DMS 273 (cell line): ENCODE measurements around the gene NATD1.
A peak's percentile ranks its signal among the peaks of the same experiment; 100 is the strongest.
"Not testable (repeated sequence)": the region's sequence is repeated elsewhere in the genome, so short reads cannot be mapped to it uniquely, and the experiment has no call there.

Source experiments
- DNase-seq: peaks from one replicate; lab custom pipeline; 2025; ENCODE audit not compliant: unreplicated experiment; lab: John Stamatoyannopoulos, UW

The NATD1 gene

DNA sequence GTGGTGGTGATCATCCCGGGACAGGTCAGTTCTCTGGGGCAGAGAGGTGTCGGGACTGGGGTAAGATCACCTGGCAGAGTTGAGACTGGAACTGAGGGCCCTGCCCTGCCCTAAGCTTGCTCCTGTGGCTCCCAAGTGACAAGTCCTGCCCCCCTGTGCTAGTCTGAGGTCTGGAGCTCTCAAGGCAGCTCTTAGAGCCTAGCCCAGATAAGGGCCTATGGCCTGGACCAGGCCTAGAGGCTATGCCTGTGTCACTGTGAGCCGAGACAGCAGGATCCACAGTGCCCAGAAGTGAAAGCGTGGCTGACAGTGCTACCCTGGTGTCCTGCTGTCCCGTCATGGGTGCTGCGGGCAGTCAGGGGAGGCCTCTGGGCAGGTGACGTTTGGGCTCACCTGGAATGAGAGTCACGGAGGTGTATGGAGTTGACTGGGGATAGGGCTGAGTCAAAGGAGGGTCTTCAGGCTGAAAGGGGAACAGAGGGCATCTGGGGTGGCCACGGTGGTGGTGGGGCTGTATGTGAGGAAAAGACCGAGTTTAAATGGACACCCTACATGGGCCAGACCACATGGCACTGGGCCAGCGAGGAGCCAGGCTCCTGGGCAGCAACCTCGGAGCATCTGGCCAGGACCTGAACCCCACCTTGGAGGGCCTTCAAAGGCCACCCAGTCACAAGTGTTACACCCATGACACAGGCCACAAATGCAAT, 5.5 kb downstream of the NATD1 start:
- DNase-seq, result no peak

DNA sequence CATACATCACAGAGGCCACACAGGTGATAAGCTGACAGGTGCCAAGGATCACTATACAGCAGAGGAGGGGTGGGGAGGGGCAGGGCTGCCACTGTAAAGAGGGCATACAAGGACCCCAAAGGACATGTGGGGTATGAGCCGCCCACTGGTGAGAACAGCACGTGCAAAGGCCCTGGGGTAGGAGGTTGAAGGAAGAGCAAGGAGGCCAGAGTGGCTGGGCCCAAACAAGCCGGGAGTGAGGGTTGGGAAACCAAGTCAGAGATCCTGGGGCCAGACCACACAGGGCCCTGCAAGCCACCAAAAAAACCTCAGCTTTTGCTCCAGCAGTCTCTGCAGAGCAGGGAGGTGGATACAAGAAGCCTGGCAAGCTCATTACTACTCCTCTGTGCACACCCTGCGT, 6.5 kb downstream of the NATD1 start:
- no peak for DNase-seq

DNA sequence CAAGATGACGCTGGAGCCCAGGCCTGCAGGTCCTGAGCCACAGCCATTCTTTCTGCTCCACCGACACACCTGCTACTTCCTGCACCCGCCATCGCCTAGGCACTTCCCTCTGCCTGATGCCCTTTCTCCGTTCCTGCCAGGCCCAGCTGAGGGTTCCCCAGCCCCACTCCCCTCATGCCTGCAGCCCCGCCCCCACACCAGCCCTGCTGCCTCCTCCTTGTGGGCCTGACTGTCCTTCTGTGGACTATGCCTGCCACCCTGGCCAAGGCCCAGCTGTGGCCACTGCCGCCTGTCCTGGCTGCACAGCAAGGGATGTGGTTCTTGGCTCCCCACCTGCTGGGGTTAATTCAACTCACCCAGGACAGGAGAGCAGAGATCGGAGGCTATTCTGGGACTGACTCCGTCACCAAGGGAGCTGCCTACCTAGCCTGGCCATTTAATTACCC, 7.5 kb downstream of the NATD1 start:
- no peak for DNase-seq

DNA sequence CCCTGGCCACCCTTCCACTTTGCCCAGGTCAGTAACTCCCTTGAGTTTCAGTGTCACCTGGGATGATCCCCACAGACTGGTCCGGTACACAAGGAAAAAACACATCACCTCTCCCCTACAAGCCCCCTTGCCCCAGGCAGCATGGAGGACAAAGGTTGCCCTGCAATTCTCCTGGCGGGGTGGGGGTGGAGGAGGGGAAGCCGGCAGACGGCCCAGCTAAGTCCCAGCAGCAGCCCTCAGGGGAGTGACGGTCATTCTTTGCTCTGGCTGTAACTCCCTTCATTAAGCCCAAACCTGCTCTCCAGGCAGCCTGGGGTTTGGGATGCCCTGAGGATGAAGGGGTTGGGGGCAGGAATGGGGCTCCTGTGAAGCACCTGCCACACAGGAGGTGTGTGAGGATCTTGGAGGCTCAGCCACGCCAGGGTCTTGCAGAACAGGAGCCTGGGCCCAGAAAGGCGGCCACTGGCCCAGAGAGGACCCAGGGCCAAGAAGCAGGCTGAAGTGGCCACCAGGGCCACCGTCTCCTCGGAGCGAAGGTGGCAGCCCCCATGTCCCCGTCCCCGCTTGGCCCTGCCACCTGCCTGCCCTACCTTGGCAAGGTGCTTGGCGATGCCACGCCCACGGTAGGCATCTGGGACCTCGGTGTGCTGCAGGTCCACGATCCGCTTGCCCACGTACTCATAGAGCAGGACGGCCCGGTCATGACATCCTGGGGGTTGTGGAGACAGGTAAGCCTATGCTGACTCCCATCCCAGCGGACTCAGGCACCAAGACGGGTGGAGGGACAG, 9.5 kb downstream of the NATD1 start:
- DNase-seq, result no peak

DNA sequence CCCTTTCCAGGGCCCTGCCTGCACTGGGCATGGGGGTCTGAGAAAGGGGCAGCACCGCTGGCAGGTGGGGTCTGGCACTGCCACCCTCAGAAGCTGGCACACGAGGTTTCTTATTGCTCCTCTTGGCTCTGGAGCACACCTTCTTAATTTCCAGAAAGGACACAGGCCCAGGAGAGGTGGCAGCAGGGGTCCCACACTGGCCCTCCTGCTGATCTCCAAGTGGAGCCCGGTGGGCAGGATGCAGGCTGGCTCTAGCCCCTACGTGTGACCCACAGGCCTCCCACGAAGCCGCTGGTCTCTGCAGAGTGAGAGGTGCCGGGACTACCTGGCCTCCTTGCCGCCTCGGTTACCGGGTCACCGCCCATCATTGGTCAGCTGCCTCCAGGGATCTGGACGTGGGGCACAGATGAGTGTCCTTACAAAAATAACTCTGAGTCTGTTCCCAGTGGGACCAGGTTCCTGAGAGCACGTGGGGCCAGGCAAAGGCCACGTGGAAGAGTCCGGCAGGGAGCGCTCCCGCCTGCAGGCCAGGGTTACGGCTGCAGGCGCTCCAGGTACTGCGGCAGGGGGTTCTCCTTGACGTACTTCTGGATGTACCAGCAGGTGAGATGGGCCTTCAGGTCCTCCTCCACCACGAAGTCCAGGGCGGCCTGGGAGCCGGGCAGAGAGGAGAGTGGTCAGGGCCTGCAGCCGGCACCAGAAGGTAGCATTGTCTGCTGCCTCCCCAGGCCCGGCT, 10.3 kb downstream of the NATD1 start:
- no peak for DNase-seq

DNA sequence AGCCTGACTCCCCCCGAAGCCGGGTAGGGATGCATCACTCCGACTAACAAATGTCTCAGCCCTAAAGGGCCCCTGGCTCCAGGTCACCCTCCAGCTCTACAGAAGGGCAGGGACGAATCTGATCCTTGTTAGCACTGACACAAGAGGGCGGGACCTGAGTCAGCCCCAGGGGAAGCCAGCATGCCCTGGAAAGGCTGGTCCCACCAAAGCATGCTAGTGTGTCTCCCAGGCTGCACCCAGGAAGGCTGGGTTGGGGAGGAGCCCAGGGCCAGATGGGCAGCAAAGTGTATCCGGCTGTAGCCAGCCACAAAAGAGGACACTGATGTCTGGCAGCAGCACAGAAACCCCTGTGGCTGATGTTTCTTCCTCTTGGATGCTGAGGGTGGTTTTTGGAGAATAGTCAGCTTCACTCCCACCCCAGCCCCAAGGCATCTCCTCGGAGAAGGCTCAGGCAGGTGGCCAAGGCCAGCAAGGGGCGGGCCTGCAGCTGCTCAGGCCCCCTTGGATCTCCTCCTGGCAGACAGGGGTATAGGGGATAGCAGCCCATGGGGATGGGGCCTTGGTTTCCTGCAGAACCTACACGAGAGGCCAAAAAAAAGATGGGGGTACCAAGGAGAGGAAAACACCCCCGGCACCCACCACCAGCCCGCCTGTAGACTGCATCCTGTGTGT, 11.0 kb downstream of the NATD1 start:
- no peak for DNase-seq

DNA sequence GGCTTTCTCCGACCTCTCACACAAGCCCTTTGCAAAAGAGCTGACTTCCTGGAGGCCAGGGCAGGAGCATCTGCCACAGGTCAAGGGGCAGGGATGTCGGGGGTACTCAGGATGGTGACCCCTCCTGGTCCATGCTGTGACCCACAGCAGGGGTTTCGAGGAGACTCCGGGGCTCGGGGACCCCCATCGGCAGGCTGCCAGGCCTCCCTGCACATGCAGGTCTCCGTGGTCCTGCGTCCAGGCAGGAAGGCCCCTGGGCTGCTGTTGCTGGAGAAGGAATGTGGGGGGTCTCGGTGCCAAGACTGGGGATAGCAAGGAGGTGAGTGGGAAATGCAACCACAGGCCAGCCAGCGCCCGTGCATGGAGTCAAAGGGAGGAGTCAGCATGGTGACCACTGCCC, 11.6 kb downstream of the NATD1 start:
- DNase-seq, result no peak

DNA sequence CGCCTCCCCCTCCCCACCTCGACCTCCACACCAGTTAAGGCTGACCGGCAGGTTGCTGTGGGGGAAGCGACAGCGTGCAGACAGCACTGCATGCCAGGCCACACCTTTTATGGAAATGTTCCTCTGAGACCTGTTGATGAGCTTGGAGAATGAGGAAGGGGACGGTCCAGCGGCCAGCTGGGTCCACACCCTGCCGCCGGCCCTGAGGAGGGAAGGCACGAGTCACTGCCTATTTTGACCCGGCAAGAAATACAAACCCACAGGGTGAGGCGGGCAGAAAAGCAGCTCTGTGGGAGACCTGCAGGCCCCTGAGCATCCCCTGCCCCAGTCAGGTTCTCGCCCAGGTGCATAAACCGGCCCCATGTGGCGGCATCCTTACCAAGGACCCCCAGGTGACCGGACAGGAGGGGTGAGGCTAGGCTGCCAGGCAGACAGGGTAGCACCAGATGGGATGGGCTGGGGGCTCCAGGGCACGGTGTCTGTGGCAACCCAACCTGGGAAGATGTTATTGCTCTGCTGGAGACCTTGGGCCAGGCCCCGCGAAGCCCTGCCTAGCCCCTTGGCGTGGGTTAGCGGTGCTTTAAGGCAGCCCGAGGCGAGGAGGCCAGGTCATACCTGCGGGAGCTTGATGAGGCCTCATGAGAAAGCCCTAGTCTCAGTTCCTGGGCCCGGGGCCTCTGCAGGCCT, 12.7 kb downstream of the NATD1 start:
- DNase-seq, result no peak

DNA sequence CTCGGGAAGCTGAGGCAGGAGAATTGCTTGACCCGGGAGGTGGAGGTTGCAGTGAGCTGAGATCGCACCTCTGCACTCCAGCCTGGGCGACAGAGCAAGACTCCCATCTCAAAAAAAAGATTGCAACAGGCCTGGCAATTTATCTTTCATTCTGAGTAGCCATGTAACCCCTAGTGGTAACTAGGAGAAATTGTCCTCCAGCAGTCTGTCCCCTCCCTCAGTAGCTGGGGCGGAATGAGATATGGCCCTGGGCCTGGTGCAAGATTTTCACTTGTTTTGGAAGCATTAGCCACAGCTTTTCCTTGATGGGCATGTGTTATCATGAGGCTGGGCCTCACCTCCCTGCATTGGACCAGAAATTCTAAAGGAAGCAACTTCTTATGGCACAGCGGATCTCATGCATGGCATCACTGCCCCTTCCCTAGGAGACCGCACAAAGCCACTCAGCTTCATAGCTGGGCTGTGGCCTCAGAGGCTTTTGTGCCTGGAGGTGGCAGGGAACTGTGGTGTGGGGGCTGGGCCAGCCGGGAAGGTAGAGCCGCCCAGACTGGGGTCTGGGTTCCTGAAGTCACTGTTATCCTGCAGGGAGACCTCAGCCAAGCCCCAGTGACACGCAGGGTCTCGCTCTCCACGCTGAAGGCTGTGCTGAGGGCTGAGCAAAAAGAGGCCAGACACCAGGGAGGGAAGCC, 13.4 kb downstream of the NATD1 start:
- DNase-seq, result peak; percentile 36

DNA sequence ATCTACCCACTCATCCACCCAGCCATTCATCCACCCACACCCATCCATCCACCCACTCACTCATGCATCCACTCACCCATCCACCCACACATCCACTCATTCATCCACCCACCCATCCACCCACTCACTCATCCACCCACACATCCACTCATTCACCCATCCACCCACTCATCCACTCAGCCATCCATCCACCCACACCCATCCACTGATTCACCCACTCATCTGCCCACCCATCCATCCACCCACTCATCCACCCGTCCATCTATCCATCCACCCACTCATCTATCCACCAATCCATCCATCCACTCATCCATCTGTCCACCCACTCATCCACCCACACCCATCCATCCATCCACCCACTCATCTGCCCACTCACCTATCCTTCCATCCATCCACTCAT, 17.3 kb downstream of the NATD1 start:
- DNase-seq, result no peak

DNA sequence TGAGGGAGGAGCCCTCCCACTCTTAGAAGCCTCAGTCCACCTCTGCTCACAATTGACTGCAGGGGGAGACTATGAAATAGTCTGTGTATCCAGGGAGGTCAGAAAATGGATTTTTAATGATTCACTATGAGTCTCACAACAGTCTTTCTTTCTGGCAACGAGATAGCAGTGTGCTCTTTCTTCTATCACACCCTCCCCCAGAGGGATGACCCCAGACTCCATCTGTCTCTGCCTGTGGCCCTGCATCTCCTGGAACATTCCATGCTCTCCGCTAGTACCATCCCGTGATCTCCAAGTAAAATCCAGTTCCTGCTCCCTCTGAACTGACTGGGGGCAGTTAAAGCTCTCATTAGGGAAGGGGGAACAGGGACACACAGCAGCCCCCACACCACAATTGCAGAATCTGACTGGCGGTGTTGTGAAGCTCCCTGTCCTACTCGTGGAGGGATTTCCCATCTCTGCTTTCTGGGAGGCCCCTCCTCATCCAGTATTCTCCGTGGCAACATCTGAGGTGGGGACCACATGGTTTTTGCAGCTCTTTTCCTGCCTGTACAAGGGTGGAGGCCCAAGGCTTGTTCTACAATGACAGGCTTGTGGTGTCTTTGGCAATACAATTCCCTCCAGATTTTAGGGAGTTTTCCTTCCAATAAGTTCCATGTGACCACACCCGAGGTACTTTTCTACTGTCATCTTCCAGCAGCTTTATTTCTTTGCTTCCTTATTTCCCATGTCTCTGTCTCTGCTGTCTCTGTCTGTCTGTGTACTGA, 19.4 kb downstream of the NATD1 start:
- DNase-seq, result no peak

DNA sequence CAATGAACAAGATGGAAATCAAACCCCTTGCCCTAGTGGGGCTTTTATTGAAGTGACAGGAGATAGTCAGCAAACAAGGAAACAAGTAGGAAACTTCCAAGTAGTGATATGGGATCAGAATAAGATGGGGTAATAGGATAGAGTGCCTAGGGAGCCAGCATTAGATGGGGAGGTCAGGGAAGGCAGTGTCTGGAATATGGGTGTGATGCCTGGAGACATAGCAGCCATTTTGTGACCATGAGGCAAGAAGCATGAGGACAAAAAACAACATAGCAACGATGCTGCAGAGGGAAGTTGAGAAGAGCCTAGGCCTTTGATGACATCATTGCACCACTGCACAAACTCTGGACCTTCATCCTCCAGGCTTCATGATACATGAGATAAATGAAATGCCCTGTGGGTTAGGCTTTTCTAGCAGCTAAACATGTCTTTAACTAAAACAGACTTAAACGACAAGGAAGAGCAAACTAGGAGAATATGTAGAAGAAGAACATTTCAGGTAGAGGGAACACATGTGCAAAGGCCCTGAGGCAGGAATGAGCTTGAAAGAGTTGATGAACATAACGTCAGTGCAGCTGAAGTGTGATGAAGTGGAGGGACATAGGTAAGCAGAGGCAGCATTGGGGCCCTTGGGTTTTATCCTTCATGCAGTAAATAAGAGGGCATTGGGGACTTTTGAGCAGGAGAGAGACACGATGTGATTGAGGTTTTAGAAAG, 21.0 kb downstream of the NATD1 start:
- no peak for DNase-seq

DNA sequence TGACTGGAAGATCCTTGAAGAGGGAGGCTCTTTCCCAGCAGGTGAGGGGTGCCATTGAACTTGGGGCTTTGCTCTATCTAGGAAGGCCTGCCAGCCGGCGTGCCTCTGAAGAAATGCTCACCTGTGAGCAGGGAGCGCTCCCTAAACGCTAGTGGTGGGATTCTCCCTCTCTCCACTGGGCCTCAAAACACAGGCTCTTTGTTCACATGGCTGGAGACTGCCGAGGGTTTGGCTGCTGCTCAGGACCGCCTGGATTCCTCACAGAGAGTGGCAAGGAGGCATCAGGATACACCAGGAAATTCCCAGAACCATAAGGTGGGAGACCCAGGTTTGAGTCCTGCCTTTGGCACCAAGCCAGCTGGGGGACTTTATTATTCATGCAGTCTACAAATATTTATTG, 21.7 kb downstream of the NATD1 start:
- no peak for DNase-seq

DNA sequence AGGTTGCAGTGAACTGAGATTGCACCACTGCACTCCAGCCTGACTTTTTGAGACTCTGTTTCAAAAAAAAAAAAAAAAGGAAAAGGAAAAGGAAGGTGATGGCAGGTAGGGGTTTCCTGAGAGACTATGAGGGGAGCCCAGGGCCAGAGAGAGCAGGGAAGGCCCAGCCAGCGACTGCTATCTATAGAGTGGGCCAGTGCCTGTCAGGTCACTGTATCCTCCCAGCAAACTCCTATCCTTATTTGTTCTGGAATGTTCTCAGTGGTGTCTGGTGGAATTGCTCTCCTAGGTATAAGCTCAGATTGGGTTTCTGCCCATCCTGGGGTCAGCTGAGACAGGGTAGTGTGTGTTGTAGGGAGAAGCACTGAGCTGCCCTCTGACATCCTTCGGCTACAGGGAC, 24.4 kb downstream of the NATD1 start:
- DNase-seq, result no peak

DNA sequence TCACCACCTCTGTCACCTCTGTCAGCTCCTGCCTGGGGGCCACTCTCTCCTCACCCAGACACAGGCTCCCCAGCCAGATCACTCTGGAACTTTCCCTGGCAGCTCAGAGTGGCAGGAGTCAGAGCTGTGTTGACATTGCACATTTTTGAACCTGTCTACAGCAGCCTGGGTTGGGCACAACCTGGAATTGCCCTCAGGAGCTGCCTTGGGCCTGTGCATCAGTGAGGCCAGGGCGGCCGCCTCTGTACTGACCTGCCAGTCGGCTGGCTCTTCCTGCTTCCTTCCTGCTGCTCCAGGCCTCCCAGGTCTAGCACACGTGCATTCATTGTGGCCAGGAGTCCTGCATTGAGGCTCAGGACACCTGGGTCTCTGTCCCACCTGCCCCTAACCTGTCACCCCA, 25.1 kb downstream of the NATD1 start:
- no peak for DNase-seq

DNA sequence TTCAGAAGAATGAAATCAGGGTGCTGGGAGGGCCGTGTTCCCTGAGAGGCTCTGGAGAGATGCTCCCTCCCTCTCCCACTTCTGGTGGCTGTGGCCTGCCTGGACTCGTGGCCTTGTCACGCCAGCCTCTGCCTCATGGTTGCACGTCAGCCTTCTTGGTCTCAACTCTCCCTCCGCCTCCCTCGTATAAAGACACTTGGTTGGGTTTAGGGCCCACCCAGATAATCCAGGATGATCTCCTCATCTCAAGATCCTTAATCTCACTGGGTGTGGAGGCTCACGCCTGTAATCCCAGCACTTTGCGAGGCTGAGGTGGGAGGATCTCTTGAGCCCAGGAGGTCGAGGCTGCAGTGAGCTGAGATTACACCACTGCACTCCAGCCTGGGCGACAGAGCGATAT, 25.9 kb downstream of the NATD1 start:
- not testable (repeated sequence) for DNase-seq

DNA sequence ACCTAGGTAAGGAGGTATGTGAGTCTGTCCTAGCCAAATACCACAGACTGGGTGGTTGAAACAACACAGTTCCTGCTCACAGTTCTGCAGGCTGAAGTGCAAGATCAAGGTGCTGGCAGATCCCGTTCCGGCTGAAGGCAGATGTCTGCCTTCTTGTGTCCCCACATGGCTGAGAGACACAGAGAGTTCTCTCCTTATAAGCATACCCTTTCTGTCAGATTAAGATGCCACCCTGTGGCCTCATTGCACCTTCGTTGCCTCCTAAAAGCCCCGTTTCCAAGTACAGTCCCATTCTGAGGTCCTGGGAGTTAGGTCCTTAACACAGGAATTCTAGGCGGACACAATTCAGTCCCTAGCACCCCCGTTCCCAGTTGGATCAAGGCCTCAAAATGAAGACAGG, 30.1 kb downstream of the NATD1 start:
- no peak for DNase-seq

DNA sequence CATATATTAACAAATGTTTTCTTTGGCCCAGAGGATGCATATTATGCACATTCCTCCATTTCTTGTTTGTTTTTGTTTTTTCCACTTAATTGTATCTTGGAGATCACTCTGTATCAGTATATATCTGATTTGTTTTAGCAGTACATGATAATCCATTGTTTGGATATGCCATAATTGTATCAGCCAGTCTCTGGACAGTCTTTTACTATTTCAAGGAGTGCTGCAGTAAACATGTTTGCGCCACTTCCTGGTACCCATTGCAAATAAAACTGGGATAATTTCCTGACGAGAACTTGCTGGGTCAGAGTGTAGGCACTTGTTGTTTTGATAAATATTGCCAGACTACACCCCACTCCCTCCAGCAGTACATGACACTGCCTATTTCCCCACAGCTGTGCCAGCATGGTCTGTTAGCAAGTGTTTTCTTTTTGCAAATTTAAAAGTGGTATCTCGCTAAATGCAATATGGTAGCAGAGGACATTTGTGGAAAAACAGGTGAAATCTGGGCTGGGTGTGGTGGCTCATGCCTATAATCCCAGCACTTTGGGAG, 34.3 kb downstream of the NATD1 start:
- DNase-seq, result no peak

DNA sequence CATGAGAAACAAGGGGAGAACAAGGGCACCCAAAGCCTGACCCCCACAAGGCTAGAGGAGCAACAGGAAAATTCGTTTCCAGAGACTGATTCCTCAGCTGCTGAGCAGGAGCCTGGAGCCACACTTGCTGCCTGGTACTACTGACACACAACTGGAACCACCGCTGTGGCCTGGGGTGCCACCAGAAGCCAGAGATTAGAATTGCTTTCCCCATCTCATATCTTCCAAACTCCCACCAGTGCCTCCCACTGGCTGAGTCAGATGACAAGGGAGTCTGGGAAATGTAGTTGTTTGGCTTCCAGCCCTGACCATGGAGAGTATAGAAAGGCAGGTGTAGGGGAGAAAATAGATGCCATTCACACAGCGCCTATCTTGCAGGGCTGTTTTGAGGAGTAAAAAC, 35.1 kb downstream of the NATD1 start:
- DNase-seq, result peak; percentile 61
